Sciatic nerve (tissue), 2 donors: ENCODE data around the gene PAQR7. TPM values are rescaled to one million over a fixed set of nuclear protein-coding genes. Genes with fewer than 3 reads are reported as not detected.

ENCODE experiments used
- ATAC-seq: fragments of 200-7000 bp; cut with Tn5 transposase; one replicate; pipeline ENCODE4 v1.9.1; 2020; ENCODE audit warnings: mild to moderate bottlenecking, moderate library complexity
- DNase-seq: peaks from one replicate; pipeline ENCODE4 v3.0.0-alpha.2; 2020; ENCODE audit warnings: low spot score
- intact Hi-C: fragments of 100-400 bp; cut with DNase I; formaldehyde crosslinking; loops from one replicate; pipeline ENCODE4 v1.14.2; 2022
- total RNA-seq: library from RNA; stranded (reverse); fragmentation: NEBNext Ultra II Directional; extraction: Animal tissue kit (Norgen Biotek cat#: 25700); gene quantifications from one replicate; pipeline ENCODE4 v1.2.1, GENCODE V29; 2021
- donor health status: DM: no; HTN: no; CAD: no.
- donor health status: DM: no; HTN: no; CAD: no.

Gene PAQR7, protein sequence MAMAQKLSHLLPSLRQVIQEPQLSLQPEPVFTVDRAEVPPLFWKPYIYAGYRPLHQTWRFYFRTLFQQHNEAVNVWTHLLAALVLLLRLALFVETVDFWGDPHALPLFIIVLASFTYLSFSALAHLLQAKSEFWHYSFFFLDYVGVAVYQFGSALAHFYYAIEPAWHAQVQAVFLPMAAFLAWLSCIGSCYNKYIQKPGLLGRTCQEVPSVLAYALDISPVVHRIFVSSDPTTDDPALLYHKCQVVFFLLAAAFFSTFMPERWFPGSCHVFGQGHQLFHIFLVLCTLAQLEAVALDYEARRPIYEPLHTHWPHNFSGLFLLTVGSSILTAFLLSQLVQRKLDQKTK
- total RNA-seq: 12.3 TPM

DNA sequence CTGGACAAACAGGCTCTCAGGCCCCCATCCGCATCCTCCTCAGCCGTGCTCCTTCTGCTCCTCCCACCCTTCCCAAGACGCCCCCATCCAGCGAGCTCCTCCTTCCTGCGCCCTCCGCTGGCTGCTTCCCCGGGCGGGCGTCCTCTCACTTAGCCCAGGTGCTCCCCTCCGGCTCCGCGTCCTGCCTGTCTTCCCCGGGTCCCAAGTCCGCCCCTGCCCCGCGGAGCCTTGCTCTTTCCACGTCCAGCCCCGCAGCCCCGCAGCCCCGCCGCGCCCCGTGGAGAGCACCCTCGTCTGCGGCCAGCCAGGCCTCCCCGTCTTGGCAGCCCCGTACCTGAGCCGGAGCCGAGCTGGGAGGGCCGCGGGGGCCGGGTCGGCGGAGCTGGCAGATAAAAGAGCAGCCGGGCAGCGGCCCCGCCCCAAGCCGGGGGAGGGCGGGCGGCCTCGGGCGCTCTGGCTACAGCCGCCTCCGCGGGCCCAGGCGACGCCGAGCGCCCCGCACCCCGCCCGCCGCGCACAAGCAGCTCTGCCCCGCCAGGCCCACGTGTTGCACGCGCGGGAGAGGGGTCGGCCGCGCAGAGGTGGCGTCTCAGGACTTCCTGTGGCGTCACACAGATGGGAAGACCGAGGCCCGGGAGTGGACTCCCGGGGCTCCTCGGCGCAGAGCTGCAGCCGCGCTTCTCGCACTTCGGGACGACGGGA is at the start of gene PAQR7:
TSS of gene PAQR7 (minus strand) at position 555 of the 702 bp plus-strand sequence. CDS start 11,869 bp downstream, outside the sequence.
- intact Hi-C loops: no loop called here
- DNase-seq (peak; percentile 83), ATAC-seq (peak; percentile 90)

DNA sequence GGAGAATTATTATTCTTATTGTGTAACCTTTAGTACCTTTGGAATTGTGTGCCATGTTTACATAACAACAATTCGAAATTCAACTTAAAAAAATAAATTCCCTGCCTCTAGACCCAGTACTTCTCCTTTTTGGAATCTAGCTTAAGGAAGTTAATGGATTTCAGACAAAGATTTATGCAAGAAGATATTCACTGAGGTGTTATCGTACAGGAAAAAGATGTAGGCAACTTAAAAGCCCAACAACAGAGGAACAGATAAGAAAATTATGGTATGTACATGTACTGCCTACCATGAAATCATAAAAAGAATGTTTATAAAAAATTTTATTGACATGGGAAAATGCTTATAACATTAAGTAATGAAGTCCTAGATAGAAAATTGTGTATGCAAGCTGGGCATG is 48.9 kb upstream of the PAQR7 start:
- intact Hi-C loops: no loop called here
- DNase-seq (no peak), ATAC-seq (no peak)

DNA sequence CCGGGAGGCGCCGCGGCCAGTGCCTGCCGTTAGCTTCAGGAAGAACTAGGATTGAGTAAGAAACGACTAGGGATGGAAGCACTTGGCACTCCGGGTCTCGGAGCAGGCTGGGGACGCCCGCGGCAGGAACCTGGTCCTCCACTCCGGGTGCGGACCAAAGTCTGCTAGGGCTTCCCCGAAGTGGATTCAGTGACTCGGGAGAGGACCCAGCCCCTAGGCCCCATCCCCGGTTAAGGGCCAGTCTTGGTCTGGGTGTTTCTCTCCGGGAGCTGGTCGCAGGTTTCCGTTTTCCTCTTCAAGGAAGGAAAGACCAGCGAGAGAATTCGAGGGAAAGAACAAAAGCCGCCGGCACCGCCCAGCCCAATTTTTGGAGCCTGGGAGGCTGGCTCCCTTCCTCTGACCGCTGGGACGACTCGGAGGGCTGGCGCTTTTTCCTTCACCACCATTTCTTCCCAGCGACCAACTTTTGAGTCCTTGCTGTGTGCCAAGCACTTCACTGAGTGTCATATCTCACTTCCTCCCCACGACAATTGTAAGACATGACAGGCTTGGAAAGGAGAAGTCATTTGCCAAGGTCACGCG is 47.6 kb upstream of the PAQR7 start:
- DNase-seq: peak; percentile 65
- ATAC-seq: peak; percentile 63
- intact Hi-C loops: no loop called here

DNA sequence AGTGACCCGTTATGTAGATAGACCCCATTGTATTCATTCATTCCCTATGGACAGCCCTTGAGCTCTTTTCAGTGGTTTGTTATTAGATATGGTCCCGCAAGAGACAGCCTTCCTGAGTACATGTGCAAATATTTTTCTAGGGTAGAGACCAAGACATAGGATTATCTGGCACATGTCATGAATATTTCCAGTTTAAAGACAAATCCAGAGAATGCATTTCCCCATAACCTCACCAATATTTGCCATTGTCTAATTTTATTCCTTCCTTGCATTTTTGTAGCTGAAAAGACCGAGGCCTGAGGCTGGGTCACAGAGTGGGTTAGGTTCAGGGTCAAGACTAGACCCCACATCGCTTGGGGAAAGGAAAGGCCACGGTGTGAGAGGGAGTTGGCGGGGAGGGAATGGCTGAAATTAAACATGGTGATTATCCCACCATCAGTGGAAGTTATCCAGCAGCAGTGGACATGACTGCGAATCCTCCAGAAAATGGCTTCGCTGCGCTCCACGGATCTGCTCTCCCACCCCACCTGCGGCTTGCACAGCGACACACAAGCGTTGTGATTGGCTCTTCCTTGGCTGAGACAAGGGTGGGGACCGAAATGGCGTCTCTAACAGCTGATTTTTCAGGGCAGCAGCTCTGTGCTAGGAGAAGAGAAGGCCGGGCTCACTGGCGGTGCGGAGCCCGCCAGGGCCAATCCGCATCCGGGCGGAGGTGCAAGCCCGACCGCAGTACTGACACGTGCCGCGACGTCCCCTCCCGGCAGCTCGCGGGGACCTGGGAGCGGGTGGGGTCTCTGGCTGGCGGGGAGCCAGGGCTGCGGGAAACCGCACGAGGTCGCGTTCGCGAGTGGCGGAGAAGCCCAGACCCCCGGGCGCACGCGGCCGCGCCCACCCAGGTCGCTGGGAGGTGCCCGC is 46.8 kb upstream of the PAQR7 start:
- ATAC-seq (peak; percentile 73), DNase-seq (peak; percentile 67)
- intact Hi-C loops: no loop called here

DNA sequence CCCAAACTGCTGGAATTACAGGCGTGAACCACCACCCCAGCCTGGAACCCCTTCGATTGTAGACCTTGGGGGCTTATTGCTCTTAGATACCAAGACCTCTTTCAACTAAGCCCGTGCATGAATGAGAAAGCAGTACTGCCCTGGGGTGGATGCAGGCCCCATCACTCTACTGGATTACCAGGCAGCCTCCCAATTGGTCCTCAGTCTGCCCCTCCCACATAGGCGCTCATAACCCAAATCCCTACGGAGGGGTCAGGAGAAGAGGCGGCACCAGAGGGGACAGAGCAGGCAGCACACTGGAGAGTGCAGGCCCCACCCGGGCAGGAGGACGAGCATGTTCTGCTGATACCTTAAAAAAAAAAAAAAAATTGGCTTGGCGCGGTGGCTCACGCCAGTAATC is 43.1 kb upstream of the PAQR7 start:
- DNase-seq (no peak), ATAC-seq (no peak)
- intact Hi-C loops: no loop called here

DNA sequence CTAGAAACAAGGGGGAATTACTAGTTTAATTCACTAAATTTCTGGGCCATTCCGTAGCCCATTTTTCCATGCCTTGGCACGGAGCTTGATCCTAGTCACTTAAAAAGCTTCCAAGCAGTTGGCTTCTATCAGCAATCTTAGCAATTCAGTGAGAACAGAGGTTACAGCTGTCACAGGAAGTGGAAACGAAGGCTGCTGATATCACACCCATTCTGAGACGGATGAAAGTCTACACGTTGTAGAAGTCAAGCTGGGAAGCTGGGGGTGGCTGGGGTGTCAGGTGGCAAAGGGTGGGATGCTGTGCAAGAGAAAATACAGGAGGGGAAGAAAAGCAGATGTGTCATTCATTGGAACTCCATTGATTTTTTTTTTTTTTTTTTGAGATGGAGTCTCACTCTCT is 42.5 kb upstream of the PAQR7 start:
- intact Hi-C loops: no loop called here
- DNase-seq (no peak), ATAC-seq (no peak)

DNA sequence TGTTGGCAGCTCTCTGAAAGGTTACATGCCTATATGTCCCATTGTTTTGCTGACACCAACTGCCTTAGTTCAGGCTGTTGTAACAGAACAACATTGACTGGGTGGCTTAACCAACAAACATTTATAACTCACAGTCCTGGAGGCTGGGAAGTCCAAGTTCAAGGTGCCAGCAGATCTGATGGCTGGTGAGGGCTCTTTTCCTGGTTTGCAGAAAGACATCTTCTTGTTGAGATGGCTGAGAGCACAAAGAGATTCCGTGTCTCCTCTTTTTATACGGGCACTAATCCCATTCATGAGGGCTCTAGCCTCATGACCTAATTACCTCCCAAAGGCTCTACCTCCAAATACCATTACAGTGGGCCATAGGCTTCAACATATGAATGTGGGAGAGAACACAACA is 41.0 kb upstream of the PAQR7 start:
- no peak for ATAC-seq

DNA sequence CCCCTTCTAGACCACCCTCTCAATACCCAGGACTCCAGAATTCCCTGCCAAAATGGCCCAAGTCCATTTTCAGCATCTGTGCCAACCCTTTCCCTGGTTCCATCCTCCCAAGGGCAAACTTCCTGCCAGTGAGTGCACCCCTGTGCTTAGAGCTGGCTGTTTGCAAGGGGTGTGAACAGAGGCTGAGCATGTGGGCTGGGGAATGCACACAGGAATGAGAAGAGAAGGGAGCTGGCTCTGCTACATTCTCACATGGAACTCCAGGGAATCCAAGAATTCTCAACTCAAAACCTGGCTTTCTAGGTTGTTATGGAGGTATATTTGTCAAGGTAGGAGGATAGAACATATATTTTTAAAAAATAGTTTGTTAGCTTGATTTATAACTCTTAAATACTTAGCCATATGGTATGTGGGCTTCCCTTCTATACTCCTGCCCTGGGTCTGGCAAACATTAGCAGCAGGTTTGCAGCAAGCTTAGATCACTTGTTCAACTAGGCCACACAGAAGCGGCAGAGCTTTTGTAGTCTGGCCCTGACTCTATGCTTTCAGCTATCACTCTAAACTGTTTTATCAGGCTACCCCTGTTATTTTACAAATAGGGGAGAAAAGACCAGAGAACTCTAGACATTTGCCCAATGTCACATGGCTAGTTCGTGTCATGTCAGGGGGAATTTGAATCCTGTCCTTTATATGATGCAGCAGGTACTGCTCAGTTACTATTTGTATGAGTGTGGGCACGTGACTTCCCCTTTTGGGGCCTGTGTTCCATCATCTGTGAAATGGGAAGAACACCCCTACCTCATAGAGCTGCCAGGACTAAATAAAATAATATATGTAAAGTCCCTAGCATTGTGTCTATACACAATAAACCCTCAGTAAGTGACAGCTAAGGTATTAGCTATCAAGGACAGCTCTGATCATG is 38.8 kb upstream of the PAQR7 start:
- intact Hi-C loops: no loop called here
- ATAC-seq (no peak), DNase-seq (no peak)

More for the DNA sequence above, 41.0 kb upstream of the PAQR7 start:
- no peak for DNase-seq
- intact Hi-C loops: no loop called here

DNA sequence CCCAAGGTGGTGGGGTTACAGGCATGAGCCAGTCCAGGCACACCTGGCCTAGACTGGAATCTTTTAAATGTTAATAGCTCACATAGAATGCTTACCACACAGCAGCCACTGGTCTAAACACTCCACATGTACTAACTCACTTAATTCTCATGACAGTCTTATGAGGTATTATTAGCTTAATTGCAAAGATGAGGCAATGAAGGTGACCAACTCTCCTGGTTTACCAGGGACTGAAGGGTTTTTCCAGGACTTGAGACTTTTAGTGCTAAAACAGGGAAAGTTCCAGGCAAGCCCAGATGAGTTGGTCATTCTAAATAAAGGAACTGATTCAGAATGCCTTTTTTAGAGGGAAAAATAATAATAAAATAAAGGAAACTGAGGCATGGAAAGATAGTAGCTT is 37.7 kb upstream of the PAQR7 start:
- DNase-seq: no peak
- intact Hi-C loops: no loop called here
- no peak for ATAC-seq

DNA sequence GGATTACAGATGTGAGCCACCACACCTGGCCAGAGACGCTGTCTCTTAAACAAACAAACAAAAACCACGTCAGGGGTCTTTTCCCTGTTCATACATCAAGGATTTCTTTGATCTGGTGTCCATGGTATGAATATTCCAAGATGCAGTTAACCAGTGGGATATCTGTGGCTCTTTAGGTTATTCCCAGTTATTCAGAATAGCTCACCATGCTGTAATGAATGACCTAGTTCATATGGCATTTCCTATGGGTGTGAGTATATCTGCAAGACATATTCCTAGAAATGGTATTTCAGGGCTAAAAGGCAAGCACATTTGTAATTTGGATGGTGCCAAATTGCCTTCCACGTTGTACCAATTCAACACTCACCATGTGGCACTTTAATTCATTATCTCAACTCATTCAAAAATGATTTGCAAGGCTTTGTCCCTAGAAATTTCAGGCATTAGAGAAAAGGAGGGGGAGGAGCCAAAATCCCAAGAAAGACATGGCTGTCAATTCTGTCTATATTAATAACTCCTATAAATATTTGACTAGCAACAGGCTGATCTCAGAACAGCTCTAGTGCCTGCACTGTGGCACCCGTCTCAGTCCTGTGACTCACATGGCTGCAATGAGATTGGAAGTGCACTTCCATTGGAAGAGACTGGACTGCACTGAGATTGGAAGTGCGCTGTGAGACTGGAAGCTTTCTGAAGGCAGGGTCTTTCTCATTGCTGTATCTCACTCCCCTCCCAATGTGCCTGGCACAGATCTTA is 36.7 kb upstream of the PAQR7 start:
- intact Hi-C loops: no loop called here
- DNase-seq (no peak), ATAC-seq (no peak)

DNA sequence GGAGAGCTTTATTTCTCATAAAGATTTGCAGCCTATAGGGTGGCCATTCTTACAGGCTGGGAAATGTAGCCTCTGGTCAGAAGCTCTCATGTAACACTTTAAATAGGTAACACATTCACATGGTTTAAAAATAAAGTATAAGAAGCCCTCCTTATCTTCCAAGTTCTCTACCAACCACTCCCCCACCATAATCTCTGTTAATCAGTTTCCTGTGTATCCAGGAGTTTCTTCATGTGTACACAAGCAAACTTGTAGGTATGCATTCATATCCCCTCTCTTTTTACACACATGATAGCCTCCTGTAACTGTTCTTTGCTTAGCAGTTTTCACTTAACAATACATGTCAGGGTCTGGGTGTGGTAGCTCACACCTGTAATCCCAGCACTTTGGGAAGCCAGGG is 35.7 kb upstream of the PAQR7 start:
- no peak for ATAC-seq
- intact Hi-C loops: no loop called here
- DNase-seq: no peak

DNA sequence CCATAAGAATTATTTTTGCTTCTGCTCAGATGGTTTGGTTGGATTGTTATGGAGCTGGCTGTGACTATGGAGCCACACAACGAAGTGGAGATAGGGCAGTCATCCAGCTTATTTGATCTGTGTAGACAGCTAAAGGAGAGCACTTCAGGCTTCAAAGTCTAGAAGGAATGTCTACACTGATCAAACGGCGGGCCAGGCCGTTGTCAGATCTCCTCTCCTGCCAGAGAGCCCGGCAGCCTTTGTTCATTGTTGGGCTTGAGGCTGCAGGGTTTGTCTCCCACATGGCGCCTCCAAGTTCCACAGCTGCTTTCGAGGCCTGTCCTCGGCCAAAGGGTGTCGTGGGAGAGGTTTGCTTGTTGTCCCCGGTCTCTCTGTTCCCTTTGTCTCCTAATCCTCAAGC is 33.5 kb upstream of the PAQR7 start:
- intact Hi-C loops: no loop called here
- no peak for DNase-seq
- no peak for ATAC-seq

DNA sequence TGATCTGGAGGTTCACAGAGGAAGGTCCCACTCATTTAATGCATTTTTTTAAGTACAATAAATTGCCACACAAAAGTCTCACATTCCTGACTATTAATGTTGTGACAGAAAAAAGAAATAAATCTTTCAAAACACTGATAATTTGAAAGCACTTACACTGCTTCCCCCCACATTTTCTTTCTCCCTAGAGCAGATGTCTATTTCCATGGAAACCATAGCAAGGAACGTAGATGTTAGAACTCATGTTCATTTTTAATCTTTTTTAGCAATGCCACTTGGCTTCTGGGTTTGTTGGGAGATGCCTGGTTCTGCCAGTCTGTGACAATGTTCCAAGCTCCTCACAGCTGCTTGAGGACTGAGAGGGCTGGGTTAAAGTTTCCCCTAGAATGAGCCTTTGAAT is 32.7 kb upstream of the PAQR7 start:
- intact Hi-C loops: no loop called here
- DNase-seq (no peak), ATAC-seq (no peak)

DNA sequence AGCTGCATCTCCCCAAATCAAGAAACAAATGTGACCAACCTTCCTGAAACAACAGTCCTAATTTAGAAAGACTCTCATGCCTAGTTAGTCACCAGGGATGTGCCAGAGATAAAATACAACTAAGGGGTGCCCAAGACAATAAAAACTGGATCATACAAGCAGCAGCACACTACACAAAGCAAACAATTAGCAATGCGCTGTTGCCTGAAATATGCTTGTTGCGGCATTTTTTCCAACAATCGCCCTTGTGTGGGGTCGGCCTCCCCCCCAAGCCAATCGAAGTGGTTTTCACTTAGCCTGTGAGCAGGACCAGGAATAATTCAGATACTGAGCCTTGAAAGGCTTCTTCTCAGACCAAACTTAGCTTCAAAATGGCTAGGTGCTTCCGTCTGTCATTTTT is 32.1 kb upstream of the PAQR7 start:
- intact Hi-C loops: no loop called here
- ATAC-seq (no peak), DNase-seq (no peak)

DNA sequence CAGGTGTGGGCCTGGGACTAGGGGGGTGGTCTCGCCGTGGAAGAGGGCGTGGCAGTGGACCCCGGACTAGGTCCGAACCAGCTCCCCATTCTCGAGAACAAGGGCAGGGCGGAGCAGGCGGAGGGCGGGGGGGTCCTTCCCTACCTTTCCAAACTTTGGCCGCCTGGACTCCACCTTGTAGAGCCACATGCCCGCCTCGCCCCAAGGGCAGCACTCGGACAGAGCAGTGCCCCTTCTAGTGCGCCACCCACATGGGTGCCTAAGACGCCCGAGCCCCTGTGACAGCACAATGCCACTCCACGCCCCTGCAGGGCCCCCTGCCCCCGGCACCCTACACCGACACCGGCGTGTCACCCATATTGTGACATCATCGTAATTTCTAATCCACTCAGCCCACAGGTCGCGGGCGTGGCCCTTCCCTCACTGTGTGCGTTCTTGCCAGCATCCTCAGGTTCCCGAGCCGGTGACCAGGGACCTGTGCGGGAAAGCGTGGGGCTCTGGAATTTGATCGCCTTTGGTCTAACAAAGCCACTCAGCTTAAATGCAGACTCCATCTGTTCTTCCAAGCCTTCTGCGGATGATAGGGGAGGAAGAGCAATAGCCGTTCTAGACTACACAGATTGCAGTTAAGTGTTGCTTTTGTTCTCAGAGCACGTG is 31.3 kb upstream of the PAQR7 start:
- intact Hi-C loops: no loop called here
- ATAC-seq: peak; percentile 20
- peak; percentile 68 for DNase-seq

DNA sequence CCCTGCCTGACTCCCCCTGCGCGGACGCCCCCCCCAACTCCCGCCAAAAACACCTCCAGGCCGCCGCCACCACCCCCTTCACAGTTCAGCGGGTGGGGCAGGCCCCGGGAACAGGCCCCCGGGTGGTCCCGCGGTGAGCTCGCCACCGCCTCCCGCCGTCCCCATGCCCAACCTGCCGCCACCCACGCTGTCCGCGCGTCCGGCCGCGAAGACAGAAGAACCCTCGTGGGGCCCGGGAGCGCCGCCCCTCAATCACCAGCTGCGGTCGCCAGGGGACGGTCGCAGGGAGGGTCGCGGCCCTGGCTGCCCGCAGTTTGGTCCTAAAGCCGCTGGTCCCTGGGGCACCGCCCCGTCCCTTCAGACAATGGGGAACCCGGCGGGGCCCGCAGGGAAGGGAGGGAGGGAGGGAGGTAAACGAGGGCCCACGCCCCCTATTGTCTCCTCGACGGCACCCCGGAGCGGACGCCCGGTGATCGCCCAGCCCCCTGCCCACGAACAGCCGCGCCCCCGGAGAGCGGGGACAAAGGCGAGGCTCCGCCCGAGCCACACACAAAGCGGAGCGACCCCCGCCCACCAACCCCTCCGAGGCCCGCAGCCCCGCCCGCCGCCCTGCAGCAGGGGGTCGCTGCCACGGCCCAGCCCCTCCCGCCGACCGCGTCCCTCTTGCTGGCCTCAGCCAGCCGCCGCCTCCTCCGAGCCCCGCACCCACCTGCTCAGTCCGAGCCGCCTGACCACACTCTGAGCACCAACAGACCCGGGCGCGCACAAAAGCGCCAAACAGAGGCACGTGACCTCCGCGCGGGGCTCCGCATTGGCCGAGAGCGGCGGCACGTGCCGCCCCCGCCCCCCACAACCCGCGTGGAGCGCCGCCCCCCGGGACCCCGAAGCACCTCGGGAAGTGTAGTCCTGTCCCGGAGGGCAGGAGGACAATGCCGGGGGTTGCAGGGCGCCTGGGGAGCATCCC is 30.5 kb upstream of the PAQR7 start, which contains the start of gene STMN1:
TSS of gene STMN1 (minus strand) at position 740 of the 964 bp plus-strand sequence. CDS start 1,743 bp downstream, outside the sequence.
- ATAC-seq (peak; percentile 94), DNase-seq (peak; percentile 96)
- intact Hi-C loops: no loop called here
